Body of pancreas (tissue), 4 donors: ENCODE results near the gene BCR. TPM values are rescaled to one million over a fixed set of nuclear protein-coding genes. Genes with fewer than 3 reads are reported as not detected.

Experiments used
- ATAC-seq: fragments of 150-250 bp; one replicate; pipeline ENCODE4 v1.9.1; 2016
- DNase-seq, 4 donors: peaks; one replicate each; pipeline ENCODE4 v3.0.0-alpha.2; 2019
- H3K27ac ChIP-seq, 4 donors: fragments of 200-600 bp; sonication (generic); 1 replicate in 3 of 4; 2 replicates in 1 of 4; pipeline versions ENCODE4 v1.5.1 to v1.6.1; 2016 to 2019; ENCODE audit warnings: mild to moderate bottlenecking in 1 of 4, mixed read lengths in 1 of 4, moderate library complexity in 1 of 4
- H3K27me3 ChIP-seq, 2 donors: fragments of 200-600 bp; sonication (generic); one replicate each; pipeline ENCODE4 v1.6.0; 2016; ENCODE audit warnings: mild to moderate bottlenecking in 1 of 2
- H3K36me3 ChIP-seq, 2 donors: fragments of 200-600 bp; sonication (generic); replicated peaks in 1 of 2; 2 replicates each; pipeline ENCODE4 v1.5.1; 2016; ENCODE audit warnings: low read depth in 2 of 2; ENCODE audit not compliant: insufficient read depth in 1 of 2
- H3K4me1 ChIP-seq: fragments of 200-600 bp; sonication (generic); one replicate; pipeline ENCODE4 v1.6.0; 2016
- H3K4me3 ChIP-seq, 2 donors: fragments of 200-600 bp; sonication (generic); 1 replicate in 1 of 2; 2 replicates in 1 of 2; pipeline ENCODE4 v1.5.1; 2016 to 2019
- H3K9me3 ChIP-seq, 3 donors: fragments of 200-600 bp; sonication (generic); 1 replicate in 2 of 3; 2 replicates in 1 of 3; pipeline ENCODE4 v1.5.1; 2016
- CTCF ChIP-seq, 7 experiments: fragments of 450-650 bp in 4 of 7; fragments of 200-600 bp in 3 of 7; sonication (generic) in 3 of 7; IDR thresholded peaks; one replicate each; pipeline ENCODE4 v1.5.1; 2016 to 2019; ENCODE audit warnings: antibody characterized with exemption in 7 of 7
- POLR2A ChIP-seq, 3 donors: fragments of 450-650 bp; IDR thresholded peaks; one replicate each; pipeline ENCODE4 v1.6.1; 2016; ENCODE audit warnings: antibody characterized with exemption in 3 of 3, mild to moderate bottlenecking in 2 of 3
- WGBS, 2 donors: methylation state at CpG; one replicate each; pipeline ENCODE4 v1.1.5; 2017; 5-methylcytosine and 5-hydroxymethylcytosine counted together
- intact Hi-C: fragments of 100-400 bp; cut with DNase I; formaldehyde crosslinking; loops from one replicate; pipeline ENCODE4 v1.15.1; 2023
- total RNA-seq, 2 donors: library from RNA; depleted of rRNA; stranded (reverse); fragments of >200 nt; gene quantifications; one replicate each; pipeline ENCODE4 v1.1.0, GENCODE V29; 2016

Gene BCR
- total RNA-seq, 2 donors from 2014 or later: 28.3 to 71.2 TPM

GRCh38 chr22:23353696-23354095 is 173.4 kb downstream of the BCR start:
- WGBS, 2 donors: 82 to 88% methylated on average over 1 of the region's 1 CpG
- no peak for ATAC-seq

GRCh38 chr22:23356094-23356493 is 175.8 kb downstream of the BCR start:
- Histone ChIP-seq H3K4me1 (no peaks in the 10 kb centered on the region), H3K36me3 (no peaks in the 10 kb centered on the region), H3K4me3 (no peak overlapping the region), H3K27ac (no peak overlapping the region), H3K27me3 (no peaks in the 10 kb centered on the region), H3K9me3 (no peaks in the 10 kb centered on the region)
- ATAC-seq: no peak
- TF ChIP-seq POLR2A (IDR thresholded peaks at IDR 0.05) (no peak), CTCF (IDR thresholded peaks at IDR 0.05) (no peak)
- WGBS, 2 donors: 66% methylated on average over 4 of the region's 4 CpGs
- intact Hi-C loops: no loop called here
- no peak for DNase-seq

More at GRCh38 chr22:23353696-23354095, 173.4 kb downstream of the BCR start:
- no peak for DNase-seq
- H3K36me3 ChIP-seq: no peaks in the 10 kb centered on the region
- H3K4me1 ChIP-seq: no peaks in the 10 kb centered on the region
- H3K27ac ChIP-seq: no peak overlapping the region
- intact Hi-C loops: no loop called here
- H3K4me3 ChIP-seq: no peak overlapping the region
- no peaks in the 10 kb centered on the region for H3K9me3 ChIP-seq
- TF ChIP-seq CTCF (IDR thresholded peaks at IDR 0.05) (no peak), POLR2A (IDR thresholded peaks at IDR 0.05) (no peak)
- no peaks in the 10 kb centered on the region for H3K27me3 ChIP-seq

GRCh38 chr22:23357053-23357452 is 176.7 kb downstream of the BCR start:
- Histone ChIP-seq H3K4me3 (no peak overlapping the region), H3K27ac (no peak overlapping the region), H3K4me1 (no peaks in the 10 kb centered on the region), H3K36me3 (no peaks in the 10 kb centered on the region), H3K27me3 (no peaks in the 10 kb centered on the region), H3K9me3 (no peaks in the 10 kb centered on the region)
- TF ChIP-seq CTCF (IDR thresholded peaks at IDR 0.05): no peak
- ATAC-seq: no peak
- DNase-seq: no peak
- 57 to 63% methylated on average over 12 to 14 of the region's 14 CpGs for WGBS, 2 donors
- intact Hi-C loops: no loop called here

GRCh38 chr22:23359583-23360123 is 179.3 kb downstream of the BCR start:
- Histone ChIP-seq H3K4me3 (no peak overlapping the region), H3K27me3 (no peaks in the 10 kb centered on the region), H3K9me3 (no peaks in the 10 kb centered on the region), H3K36me3 (no peaks in the 10 kb centered on the region), H3K4me1 (no peaks in the 10 kb centered on the region), H3K27ac (no peak overlapping the region)
- 41 to 47% methylated on average over 4 to 5 of the region's 5 CpGs for WGBS, 2 donors
- no peak for TF ChIP-seq CTCF (IDR thresholded peaks at IDR 0.05)
- no peak for TF ChIP-seq POLR2A (IDR thresholded peaks at IDR 0.05)
- intact Hi-C loops: no loop called here
- DNase-seq (no peak), ATAC-seq (no peak)

GRCh38 chr22:23361676-23362075 is 181.4 kb downstream of the BCR start:
- Histone ChIP-seq H3K36me3 (no peaks in the 10 kb centered on the region), H3K27ac (no peak overlapping the region), H3K9me3 (no peaks in the 10 kb centered on the region), H3K27me3 (no peaks in the 10 kb centered on the region), H3K4me3 (no peak overlapping the region), H3K4me1 (no peaks in the 10 kb centered on the region)
- no peak for TF ChIP-seq POLR2A (IDR thresholded peaks at IDR 0.05)
- no peak for TF ChIP-seq CTCF (IDR thresholded peaks at IDR 0.05)
- ATAC-seq: no peak
- DNase-seq: no peak
- intact Hi-C loops: no loop called here
